Parathyroid adenoma (tissue), 2 donors: ENCODE measurements around the gene MXRA7.

Experiments
- H2AFZ ChIP-seq: fragments of 300-600 bp; sonication (generic); one replicate; pipeline ENCODE4 v1.7.0; 2017; ENCODE audit warnings: antibody characterized with exemption, mild to moderate bottlenecking
- H3K27ac ChIP-seq: fragments of 300-600 bp; sonication (generic); one replicate; pipeline ENCODE4 v1.7.0; 2017
- H3K27me3 ChIP-seq: fragments of 300-600 bp; sonication (generic); one replicate; pipeline ENCODE4 v1.7.0; 2017; ENCODE audit warnings: low read length; ENCODE audit not compliant: control insufficient read depth, insufficient read depth
- H3K36me3 ChIP-seq: fragments of 300-600 bp; sonication (generic); one replicate; pipeline ENCODE4 v1.7.0; 2017; ENCODE audit warnings: low read length; ENCODE audit not compliant: control insufficient read depth, insufficient read depth
- H3K4me1 ChIP-seq: fragments of 300-600 bp; sonication (generic); one replicate; pipeline ENCODE4 v1.7.0; 2017; ENCODE audit warnings: control low read depth
- H3K4me2 ChIP-seq: fragments of 300-600 bp; sonication (generic); one replicate; pipeline ENCODE4 v1.7.0; 2017; ENCODE audit warnings: low read length
- H3K4me3 ChIP-seq: fragments of 300-600 bp; sonication (generic); one replicate; pipeline ENCODE4 v1.7.0; 2017; ENCODE audit warnings: low read depth, low read length
- H3K79me2 ChIP-seq: fragments of 300-600 bp; sonication (generic); one replicate; pipeline ENCODE4 v1.7.0; 2017; ENCODE audit warnings: control low read depth
- H3K9ac ChIP-seq: fragments of 300-600 bp; sonication (generic); one replicate; pipeline ENCODE4 v1.7.0; 2017; ENCODE audit warnings: mild to moderate bottlenecking
- H3K9me3 ChIP-seq: fragments of 300-600 bp; sonication (generic); one replicate; pipeline ENCODE4 v1.7.0; 2017; ENCODE audit warnings: low read length; ENCODE audit not compliant: control insufficient read depth
- TF ChIP-seq, protein P1 (sequence below): fragments of 300-600 bp; sonication (generic); IDR thresholded peaks from one replicate; pipeline ENCODE4 v1.7.0; 2017; ENCODE audit warnings: antibody characterized with exemption, mild to moderate bottlenecking
- donor health status: primary hyperparathyroidism.

Gene MXRA7

DNA sequence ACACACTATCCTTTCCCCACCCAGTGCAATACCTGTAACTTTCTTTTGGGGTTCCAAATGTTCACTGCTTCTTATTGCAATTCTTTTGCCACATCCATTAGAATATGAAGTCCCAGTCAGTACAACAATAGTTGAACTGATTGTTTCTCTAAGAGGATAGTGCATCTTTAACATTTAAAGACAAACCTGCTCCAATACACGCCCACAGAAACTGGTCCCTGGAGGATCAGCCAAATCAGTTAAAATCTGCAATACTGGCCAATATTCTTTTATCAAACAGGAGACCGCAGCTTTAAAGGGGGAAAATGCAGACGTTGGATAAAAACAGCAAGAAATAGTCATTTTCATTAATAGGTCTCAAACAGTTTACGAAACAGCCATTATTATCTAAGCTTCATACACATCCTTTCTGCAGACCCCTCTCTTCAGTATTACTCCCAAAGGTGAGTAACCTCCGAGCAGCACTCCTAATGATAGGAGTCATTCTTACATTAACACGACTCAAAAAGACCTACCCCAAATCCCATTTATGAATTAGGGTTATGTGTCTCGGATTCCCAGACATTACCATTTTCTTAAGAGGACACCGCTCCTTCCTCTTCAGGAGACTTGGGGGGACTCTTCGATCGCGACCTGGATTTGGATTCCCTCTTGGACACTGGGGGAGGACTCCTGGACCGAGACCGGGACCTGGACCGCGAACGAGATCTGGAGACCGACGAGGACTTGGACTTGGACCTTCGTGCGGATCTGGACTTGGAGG, 25.0 kb upstream of the MXRA7 start:
- H3K27me3 ChIP-seq = no peaks in the 10 kb centered on the region
- H3K4me1 ChIP-seq = peaks cover 15% of the 10 kb centered on the region
- TF ChIP-seq, protein P1, sequence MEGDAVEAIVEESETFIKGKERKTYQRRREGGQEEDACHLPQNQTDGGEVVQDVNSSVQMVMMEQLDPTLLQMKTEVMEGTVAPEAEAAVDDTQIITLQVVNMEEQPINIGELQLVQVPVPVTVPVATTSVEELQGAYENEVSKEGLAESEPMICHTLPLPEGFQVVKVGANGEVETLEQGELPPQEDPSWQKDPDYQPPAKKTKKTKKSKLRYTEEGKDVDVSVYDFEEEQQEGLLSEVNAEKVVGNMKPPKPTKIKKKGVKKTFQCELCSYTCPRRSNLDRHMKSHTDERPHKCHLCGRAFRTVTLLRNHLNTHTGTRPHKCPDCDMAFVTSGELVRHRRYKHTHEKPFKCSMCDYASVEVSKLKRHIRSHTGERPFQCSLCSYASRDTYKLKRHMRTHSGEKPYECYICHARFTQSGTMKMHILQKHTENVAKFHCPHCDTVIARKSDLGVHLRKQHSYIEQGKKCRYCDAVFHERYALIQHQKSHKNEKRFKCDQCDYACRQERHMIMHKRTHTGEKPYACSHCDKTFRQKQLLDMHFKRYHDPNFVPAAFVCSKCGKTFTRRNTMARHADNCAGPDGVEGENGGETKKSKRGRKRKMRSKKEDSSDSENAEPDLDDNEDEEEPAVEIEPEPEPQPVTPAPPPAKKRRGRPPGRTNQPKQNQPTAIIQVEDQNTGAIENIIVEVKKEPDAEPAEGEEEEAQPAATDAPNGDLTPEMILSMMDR = no peak
- peak overlapping the region; percentile 3 for H3K9ac ChIP-seq
- no peak overlapping the region for H2AFZ ChIP-seq
- H3K4me3 ChIP-seq = peak overlapping the region; percentile 97
- peak overlapping the region; percentile 94 for H3K27ac ChIP-seq
- no peaks in the 10 kb centered on the region for H3K9me3 ChIP-seq
- peak overlapping the region; percentile 87 for H3K4me2 ChIP-seq
- H3K79me2 ChIP-seq = peaks cover 15% of the 10 kb centered on the region
- H3K36me3 ChIP-seq = no peaks in the 10 kb centered on the region

DNA sequence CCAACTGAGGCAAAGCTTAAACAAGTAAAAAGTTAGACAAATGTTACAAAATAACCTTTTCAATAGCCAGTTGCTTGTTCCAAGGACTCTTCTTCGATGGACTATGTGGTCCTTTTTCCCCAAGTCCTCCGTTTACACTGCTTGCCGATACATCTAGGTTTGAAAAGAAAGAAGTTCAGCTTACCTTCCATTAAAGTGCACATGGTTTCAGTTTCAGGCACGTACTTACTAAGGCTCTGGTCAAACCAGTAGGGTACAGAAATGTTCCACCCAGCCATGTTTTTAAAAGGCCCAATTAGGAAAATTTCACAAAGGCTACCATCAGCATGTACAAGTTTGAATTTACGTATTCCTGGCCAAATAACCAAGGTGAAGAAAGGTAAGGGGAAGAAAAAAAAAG, 24.2 kb upstream of the MXRA7 start:
- Histone ChIP-seq H3K36me3 (no peaks in the 10 kb centered on the region), H3K27ac (peak overlapping the region; percentile 94), H3K4me1 (peaks cover 15% of the 10 kb centered on the region), H3K9me3 (no peaks in the 10 kb centered on the region), H3K27me3 (no peaks in the 10 kb centered on the region), H3K79me2 (peaks cover 15% of the 10 kb centered on the region), H2AFZ (no peak overlapping the region), H3K4me3 (peak overlapping the region; percentile 97), H3K4me2 (peak overlapping the region; percentile 87), H3K9ac (no peak overlapping the region)
- TF ChIP-seq, protein P1 = no peak

DNA sequence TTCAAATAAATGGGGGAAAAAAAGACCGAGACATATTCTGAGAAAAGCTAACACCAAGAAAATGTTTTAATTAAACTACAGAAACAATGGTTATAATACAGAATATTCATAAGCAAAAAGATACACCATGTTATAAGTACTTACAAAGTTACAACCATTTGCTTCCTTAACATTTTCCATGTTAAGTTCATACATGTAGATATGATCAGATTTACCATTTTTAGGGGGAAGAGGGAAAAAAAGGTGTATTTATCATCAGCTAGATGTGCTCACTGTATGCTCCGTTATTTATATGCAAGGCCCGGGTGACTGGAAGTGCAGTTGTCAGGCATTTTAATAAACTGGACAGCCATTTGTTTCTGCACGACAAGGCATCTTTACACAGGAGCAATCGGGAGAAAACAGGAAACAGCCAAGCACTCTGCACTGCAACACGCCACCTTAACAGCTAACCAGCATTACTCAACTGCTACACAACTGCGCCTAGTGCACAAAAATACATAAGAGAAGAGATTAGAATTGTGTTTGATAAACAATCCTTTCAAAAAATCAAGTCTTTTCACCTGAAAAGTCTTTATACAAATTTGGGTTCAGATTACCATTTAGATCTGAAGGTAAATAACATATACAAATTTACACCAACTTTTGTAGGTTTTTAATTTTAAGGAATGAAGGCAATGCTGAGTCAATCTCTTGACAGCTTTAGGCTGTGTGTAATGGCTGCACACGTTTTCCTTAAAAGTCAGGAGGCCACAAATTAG, 23.5 kb upstream of the MXRA7 start:
- peak overlapping the region; percentile 97 for H3K4me3 ChIP-seq

DNA sequence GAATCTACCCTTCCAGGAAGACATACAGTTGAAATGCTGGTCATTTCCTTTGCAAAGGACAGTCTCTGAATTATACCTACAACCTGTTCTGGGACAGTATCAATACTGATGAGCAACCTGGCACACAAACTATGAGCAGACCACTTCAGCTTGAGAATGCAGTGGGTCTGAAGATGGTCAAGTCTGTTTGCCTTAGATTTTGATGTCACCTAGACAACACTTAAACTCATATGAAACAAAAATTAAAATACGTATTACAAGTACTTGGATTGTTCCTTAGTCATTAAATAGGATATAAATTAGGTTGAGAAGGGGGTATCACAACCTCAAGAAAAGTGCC, 22.8 kb upstream of the MXRA7 start:
- Histone ChIP-seq H3K4me2 (no peak overlapping the region), H3K27me3 (no peaks in the 10 kb centered on the region), H3K36me3 (no peaks in the 10 kb centered on the region), H3K4me3 (no peak overlapping the region), H2AFZ (no peak overlapping the region), H3K9me3 (no peaks in the 10 kb centered on the region), H3K27ac (peak overlapping the region; percentile 9), H3K4me1 (peaks cover 8% of the 10 kb centered on the region), H3K9ac (no peak overlapping the region), H3K79me2 (peaks cover 14% of the 10 kb centered on the region)
- TF ChIP-seq, protein P1 = no peak

More for the DNA sequence above, 23.5 kb upstream of the MXRA7 start:
- Histone ChIP-seq H3K9ac (no peak overlapping the region), H3K27ac (no peak overlapping the region), H2AFZ (no peak overlapping the region), H3K9me3 (no peaks in the 10 kb centered on the region), H3K27me3 (no peaks in the 10 kb centered on the region), H3K79me2 (peaks cover 18% of the 10 kb centered on the region), H3K4me2 (peak overlapping the region; percentile 87), H3K4me1 (peaks cover 15% of the 10 kb centered on the region), H3K36me3 (no peaks in the 10 kb centered on the region)
- TF ChIP-seq, protein P1 = no peak
